Chondrocyte (in vitro differentiated cells): ENCODE data around the gene GTF2A2. TPM values are rescaled to one million over a fixed set of nuclear protein-coding genes. Genes with fewer than 3 reads are reported as not detected.

Experiments
- DNase-seq: peaks from one replicate; pipeline ENCODE4 v3.0.0; 2021; ENCODE audit warnings: mixed read lengths, low spot score
- H3K27ac Mint-ChIP-seq: one replicate; pipeline ENCODE4 v1.8.0; 2021; ENCODE audit warnings: mild to moderate bottlenecking, moderate library complexity, mixed read lengths; ENCODE audit not compliant: unreplicated experiment
- H3K27me3 Mint-ChIP-seq: 2 replicates; pipeline ENCODE4 v1.8.0; 2021; ENCODE audit warnings: low read depth, mixed read lengths
- H3K36me3 Mint-ChIP-seq: 2 replicates; pipeline ENCODE4 v1.8.0; 2021; ENCODE audit warnings: low read depth, mixed read lengths
- H3K4me1 Mint-ChIP-seq: 2 replicates; pipeline ENCODE4 v1.8.0; 2021; ENCODE audit warnings: low read depth, mild to moderate bottlenecking, mixed read lengths
- H3K4me3 Mint-ChIP-seq: one replicate; pipeline ENCODE4 v1.8.0; 2021; ENCODE audit warnings: mild to moderate bottlenecking, moderate library complexity, mixed read lengths; ENCODE audit not compliant: unreplicated experiment
- H3K9me3 Mint-ChIP-seq: 2 replicates; pipeline ENCODE4 v1.8.0; 2021; ENCODE audit warnings: low read depth, mixed read lengths
- CTCF ChIP-seq: fragments of 200-600 bp; sonication (generic); IDR thresholded peaks from 2 replicates; pipeline ENCODE4 v1.5.0; 2021; ENCODE audit warnings: antibody characterized with exemption, mild to moderate bottlenecking, moderate library complexity
- total RNA-seq: library from RNA; stranded (reverse); gene quantifications from 3 replicates; pipeline ENCODE4 v1.2.1, GENCODE V29; 2021

GTF2A2 gene
- total RNA-seq, 1 donor from 2014 or later = 114 TPM

DNA sequence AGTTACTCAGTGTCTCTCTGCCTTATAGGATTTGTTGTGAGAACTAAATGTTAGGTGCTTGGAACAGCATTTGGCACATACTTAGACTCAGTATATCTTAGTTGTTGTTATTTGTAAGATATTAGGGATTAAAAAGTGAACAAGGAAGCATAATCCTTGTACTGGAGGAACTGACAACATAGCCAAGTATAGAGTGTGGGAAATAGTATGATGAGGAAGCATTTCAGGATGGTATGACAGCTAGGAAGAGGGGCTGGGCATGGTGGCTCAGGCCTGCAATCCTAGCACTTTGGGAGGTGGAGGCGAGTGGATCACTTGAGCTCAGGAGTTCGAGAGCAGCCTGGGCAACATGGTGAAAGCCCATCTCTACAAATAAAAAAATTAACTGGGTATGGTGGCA, 62.3 kb downstream of the GTF2A2 start:
- no peak for DNase-seq
- H3K36me3 Mint-ChIP-seq = no peaks in the 10 kb centered on the region
- H3K27ac Mint-ChIP-seq = no peak overlapping the region
- peaks cover 13% of the 10 kb centered on the region for H3K27me3 Mint-ChIP-seq
- TF ChIP-seq CTCF = no peak
- no peak overlapping the region for H3K4me3 Mint-ChIP-seq
- H3K4me1 Mint-ChIP-seq = peaks cover 10% of the 10 kb centered on the region
- peaks cover 1% of the 10 kb centered on the region for H3K9me3 Mint-ChIP-seq

DNA sequence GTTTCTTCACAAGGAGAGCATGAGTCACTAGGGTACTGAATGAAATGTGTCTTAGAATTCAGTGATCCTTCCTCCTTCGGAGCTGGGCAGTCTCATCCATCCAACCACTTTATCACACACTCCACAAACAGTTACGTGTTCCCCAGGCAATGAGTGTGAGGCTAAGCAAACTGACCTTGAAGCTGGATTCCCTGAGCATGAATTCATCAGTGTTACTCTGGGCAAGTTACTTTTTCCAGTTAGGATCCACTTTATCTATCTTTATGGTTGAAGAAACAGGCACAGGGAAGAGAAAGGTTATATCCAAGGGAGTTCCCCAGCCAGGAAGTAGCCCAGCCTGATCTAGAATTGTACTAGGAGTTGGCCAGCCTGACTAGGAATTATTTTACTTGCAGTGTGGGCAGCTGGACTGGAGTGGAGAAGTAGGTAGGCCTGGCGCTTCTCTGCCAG, 62.8 kb downstream of the GTF2A2 start:
- H3K27ac Mint-ChIP-seq = peak overlapping the region; percentile 52
- no peak for TF ChIP-seq CTCF
- no peak overlapping the region for H3K4me3 Mint-ChIP-seq
- peaks cover 10% of the 10 kb centered on the region for H3K4me1 Mint-ChIP-seq
- no peaks in the 10 kb centered on the region for H3K9me3 Mint-ChIP-seq
- no peak for DNase-seq
- H3K36me3 Mint-ChIP-seq = no peaks in the 10 kb centered on the region
- H3K27me3 Mint-ChIP-seq = peaks cover 13% of the 10 kb centered on the region

DNA sequence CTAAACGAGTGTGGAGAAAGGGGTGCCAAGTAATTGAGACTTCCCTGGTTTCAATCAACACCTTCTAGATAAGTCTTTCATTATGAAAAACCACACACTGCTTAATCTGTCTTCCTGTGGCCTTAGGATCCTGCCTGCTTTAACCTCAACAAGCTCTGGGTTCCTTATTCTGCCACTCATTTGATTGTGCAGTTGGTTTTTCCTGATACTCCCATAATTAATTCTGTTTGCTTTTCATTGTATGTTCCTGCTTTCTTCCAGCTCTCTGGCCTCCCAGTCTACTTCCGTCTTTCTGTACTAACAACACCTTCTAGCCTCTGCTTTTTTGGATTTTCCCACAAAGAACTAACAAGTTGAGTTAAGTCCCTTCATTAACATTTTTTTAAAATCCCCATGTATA, 66.0 kb downstream of the GTF2A2 start:
- Mint-ChIP-seq H3K27me3 (no peaks in the 10 kb centered on the region), H3K9me3 (no peaks in the 10 kb centered on the region), H3K36me3 (no peaks in the 10 kb centered on the region), H3K4me3 (no peak overlapping the region), H3K27ac (no peak overlapping the region), H3K4me1 (peaks cover 10% of the 10 kb centered on the region)
- DNase-seq = no peak
- TF ChIP-seq CTCF = no peak

- DNase-seq = no peak
- Mint-ChIP-seq H3K27ac (no peak overlapping the region), H3K4me3 (no peak overlapping the region), H3K9me3 (no peaks in the 10 kb centered on the region), H3K4me1 (peaks cover 10% of the 10 kb centered on the region), H3K27me3 (no peaks in the 10 kb centered on the region), H3K36me3 (no peaks in the 10 kb centered on the region)
- TF ChIP-seq CTCF = no peak
Observed at GRCh38 chr15:59590027-59590426, 67.3 kb downstream of the GTF2A2 start.

Other genes with a start within 250 kb of the GTF2A2 start
- 0.15 to 0.54 TPM in 2 of 3 replicates, not detected in the other for gene FAM81A, start 219.3 kb downstream of the GTF2A2 start, total RNA-seq
- 0.51 to 0.79 TPM (median 0.70 TPM) in 3 replicates for gene GCNT3, start 45.7 kb downstream of the GTF2A2 start, total RNA-seq
- 55.7 to 59.2 TPM (median 58.1 TPM) in 3 replicates for gene BNIP2, start 31.8 kb upstream of the GTF2A2 start, total RNA-seq